ENCODE data around the gene LRIG3.
A peak's percentile ranks its signal among the peaks of the same experiment; 100 is the strongest.
"Not testable (repeated sequence)": the region's sequence is repeated elsewhere in the genome, so short reads cannot be mapped to it uniquely, and the experiment has no call there.

Gene LRIG3, protein sequence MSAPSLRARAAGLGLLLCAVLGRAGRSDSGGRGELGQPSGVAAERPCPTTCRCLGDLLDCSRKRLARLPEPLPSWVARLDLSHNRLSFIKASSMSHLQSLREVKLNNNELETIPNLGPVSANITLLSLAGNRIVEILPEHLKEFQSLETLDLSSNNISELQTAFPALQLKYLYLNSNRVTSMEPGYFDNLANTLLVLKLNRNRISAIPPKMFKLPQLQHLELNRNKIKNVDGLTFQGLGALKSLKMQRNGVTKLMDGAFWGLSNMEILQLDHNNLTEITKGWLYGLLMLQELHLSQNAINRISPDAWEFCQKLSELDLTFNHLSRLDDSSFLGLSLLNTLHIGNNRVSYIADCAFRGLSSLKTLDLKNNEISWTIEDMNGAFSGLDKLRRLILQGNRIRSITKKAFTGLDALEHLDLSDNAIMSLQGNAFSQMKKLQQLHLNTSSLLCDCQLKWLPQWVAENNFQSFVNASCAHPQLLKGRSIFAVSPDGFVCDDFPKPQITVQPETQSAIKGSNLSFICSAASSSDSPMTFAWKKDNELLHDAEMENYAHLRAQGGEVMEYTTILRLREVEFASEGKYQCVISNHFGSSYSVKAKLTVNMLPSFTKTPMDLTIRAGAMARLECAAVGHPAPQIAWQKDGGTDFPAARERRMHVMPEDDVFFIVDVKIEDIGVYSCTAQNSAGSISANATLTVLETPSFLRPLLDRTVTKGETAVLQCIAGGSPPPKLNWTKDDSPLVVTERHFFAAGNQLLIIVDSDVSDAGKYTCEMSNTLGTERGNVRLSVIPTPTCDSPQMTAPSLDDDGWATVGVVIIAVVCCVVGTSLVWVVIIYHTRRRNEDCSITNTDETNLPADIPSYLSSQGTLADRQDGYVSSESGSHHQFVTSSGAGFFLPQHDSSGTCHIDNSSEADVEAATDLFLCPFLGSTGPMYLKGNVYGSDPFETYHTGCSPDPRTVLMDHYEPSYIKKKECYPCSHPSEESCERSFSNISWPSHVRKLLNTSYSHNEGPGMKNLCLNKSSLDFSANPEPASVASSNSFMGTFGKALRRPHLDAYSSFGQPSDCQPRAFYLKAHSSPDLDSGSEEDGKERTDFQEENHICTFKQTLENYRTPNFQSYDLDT

DNA sequence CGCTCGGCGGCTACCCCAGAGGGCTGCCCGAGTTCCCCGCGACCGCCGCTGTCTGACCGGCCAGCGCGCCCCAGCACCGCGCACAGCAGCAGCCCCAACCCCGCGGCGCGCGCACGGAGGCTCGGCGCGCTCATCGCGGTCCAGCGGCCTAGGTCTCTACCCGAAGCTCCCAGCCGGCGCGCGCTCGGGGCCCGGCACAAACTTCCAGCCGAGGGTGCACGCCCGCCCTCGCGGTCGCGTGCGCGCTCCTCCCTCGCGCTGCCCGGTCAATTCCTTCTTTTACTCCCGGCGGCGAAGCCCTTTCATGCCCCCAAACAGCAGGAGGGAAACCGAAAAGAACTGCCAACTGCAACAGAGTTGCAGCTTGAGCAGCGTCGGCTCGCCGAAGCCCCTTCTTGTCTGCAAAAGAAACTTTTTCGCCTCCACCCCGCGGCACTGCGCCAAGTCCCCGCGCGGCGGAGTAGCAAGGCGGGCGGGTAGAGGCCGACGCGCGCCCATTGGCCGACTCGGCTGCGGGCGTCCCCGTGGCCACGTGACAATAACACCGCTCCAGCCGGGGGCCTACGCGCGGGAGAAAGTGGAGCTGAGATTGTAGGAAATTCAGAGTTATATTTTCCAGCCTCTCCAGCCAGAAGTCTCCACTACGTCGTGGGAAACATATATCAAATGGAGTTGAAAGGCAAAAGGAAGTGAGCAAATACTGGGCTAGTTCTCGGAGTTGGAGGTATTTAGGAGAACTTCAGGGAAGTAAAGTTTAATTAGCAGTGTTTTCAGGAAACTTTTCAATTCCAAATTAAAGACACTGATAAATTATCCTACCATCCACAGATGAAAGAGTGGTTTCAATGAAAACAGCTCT lies at the start of gene LRIG3:
Gene LRIG3 (minus strand): TSS at position 403 of the 859 bp plus-strand sequence. CDS start 269 bp downstream, at position 134.
- peak; percentile 54 to 87 for DNase-seq

DNA sequence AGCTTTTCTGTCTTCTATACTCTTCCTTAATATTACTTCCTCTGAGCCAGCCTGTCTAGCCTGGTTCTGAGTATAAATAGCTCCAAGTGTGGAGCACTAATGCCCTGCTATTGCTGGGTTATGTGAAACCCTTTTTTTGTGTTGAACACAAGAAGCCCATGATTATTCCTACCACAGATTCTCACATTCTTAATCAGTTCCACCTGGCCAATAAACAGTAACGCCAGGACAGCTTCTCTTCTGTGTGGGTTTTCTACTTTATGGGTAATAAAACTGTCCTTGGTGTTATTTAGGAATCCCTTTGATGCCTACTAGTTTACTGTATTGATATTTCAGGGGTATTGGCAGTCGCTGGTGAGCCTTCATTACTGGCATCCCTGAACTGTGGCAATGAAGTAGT lies 48.9 kb upstream of the LRIG3 start:
- DNase-seq, result no peak

DNA sequence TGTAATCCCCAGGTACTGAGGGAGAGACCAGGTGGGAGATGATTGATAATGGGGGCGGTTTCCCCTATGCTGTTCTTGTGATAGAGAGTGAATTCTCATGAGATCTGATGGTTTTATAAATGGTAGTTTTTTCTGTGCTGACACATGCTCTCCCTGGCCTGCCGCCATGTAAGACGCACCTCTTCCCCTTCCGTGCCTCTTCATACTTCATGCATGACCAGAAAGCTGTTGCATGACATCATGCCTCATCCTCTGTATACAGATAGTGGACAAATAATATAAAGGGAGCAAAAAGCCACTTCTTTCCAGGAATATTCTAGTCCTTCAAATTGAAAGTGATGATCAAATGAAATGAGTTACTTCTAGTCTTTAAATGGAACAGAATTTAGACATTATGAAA lies 47.3 kb upstream of the LRIG3 start:
- no peak for DNase-seq

- no peak for DNase-seq
Measured at GRCh38 chr12:58966939-58967338, 46.6 kb upstream of the LRIG3 start.

DNA sequence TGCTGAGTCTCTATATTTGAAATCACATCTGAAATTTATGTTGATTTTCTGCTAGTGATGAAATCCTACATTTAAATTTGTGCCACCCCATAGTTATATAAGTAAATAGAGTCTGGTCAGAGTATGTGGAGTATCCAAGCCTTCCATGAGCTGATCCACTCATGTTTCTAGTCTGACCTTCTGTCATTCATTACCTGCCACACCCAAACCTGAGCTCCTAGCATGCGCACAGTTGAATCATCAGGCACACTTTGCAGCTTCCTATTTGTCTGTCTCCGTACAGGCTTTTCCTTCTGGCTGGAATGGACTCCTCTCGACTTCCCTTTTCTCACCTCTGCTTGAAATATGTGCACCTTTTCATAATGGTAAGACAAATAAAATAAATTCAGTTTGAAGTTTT lies 45.3 kb upstream of the LRIG3 start:
- DNase-seq, result no peak

DNA sequence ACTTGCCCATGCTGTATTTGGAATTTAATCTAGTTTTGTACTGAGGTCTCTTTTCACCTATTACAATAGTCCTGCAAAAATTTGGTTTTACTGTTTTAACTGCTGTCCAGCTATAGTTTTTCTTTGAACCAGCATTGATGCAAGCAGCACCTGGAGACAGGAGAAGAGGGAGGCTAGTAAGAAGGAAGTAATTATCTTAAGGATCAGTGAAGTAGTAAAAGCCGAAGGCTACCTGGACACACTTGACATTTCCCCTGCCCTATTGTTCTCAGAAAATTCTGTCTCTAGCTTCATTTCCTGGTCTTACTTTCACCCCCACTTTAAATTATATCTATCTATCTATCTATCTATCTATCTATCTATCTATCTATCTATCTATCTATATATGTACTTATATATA lies 43.5 kb upstream of the LRIG3 start:
- DNase-seq, result no peak

GRCh38 chr12:58961906-58962305 lies 41.6 kb upstream of the LRIG3 start:
- no peak for DNase-seq

DNA sequence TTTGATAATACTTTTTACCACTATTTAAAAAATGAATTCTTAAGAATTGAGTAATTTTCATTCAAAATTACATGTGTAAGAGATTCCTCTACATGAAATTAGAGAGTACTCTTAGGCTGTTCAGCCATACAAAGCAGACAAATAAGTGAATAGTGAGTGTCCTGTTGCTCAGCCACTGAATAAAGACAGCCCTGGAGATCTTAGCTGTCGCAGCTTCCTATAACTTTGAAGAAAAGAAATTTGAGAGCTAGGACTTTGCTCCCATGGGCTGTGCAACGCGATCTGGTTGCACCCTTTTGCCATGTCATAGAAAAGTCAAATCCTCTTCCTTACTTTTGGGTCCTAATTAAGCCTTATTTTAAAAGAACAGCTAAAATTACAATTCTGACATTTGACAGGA lies 40.9 kb upstream of the LRIG3 start:
- no peak for DNase-seq

DNA sequence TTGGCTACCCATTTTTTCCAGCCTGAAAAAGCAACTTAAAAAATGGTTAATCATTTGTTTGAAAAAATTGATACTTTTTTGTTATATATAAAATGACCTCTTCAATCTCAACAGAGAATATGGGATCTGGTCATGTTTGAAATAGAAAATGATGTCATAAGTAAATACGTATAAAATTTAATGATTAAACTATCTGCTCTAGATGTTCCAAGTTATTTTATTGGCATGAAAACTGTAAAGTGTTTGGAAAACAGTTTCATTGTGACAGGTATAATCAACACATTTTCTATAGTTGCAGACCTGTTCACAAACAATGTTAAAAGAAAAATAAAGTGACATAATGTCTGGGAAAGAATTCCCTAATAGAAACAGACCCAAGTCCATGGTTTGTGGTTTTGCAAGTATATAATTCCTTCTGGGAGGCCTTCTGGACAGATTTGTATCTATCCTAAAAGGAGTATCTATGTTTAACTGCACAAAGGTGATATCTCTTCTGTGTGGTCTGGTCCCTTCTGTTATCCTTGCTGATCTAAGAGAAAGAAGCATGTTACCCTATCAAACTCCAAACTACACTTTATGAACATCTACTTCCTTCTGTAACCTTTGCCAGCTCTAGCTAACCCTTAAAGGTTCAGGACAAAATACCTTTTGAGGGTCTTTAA lies 39.5 kb upstream of the LRIG3 start:
- no peak for DNase-seq

GRCh38 chr12:58957298-58957697 lies 37.0 kb upstream of the LRIG3 start:
- no peak for DNase-seq

GRCh38 chr12:58955849-58956248 lies 35.5 kb upstream of the LRIG3 start:
- no peak for DNase-seq

DNA sequence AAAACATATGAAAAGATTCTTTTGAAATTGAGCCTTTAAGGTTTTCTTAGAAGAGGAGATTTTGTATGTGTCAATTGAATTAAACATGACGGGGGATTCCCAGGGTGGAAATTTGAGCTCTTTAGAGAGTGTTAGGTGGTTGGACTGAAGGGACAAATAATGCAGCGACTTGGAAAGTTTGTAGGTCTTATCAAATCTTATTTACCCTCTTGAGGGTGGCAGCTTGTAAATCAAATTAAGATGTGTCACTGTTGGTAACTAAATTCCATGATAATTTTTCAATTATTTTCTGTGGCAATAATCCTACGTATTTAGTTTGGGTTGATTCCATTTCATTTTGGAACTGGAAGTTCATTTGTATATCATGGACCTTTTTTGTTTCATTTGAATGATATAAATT lies 33.7 kb upstream of the LRIG3 start:
- DNase-seq, result no peak

GRCh38 chr12:58950739-58951100 lies 30.4 kb upstream of the LRIG3 start:
- no peak for DNase-seq

- DNase-seq, result not testable (repeated sequence)
Measured at GRCh38 chr12:58949954-58950738, 29.8 kb upstream of the LRIG3 start.

DNA sequence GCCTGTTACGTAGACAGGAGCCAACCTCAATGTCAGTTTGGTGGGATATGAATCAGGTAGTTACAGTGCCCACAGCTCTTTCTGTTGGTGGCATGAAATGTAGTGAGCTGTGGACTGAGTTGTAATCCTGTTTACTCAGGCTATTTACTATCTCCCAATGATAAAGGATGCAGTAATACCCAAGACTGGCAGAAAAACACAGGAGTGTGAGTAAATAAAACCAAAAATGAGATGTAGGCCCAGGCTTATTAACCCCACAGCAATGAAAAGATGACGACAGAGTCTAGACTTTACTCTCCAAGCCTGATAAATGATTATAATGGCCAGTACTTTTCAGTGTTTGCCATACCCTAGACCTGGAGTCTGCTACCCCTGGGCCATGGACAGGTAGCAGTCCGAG lies 22.8 kb upstream of the LRIG3 start:
- no peak for DNase-seq

DNA sequence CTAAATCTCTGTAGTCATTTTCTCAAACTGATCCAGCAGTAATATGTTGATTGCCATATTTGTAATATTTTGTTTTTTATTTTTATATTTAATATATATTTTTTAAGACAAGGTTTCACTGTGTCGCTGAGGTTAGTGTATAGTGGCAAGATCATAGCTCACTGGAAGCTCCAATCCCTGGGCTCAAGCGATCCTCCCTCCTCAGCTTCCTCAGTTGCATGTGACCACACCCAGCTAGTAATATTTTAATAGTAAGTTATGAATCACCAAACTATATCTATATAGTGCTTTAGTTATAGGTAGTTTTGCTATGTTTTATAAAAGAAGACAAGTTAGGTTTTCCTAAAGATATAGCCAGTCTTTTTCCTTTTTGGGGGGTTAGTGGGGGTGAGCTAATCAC lies 22.0 kb upstream of the LRIG3 start:
- no peak for DNase-seq

DNA sequence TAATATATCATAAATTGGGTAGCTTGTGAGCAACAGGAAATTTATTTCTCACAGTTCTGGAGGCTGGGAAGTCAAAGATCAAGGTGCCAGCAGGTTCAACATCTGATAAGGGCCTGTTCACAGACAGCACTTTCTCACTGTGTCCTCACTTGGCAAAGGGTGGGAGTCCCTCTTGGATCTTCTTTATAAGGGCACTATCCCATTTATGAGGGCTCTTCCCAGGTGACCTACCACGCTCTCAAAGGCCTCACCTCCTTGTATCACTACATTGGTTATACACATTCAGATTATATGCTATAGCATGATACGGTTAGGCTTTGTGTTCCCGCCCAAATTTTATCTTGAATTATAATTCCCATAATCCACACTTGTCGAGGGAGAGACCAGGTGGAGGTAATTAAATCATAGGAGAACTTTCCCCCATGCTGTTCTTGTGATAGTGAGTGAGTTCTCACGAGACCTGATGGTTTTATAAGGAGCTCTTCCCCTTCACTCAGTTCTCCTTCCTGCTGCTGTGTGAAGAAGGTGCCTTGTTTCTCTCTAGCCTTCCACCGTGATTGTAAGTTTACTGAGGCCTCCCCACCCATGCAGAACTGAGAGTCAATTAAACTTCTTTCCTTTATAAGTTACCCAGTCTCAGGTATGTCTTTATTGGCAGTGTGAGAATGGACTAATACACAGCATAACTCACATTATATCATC lies 19.2 kb upstream of the LRIG3 start:
- DNase-seq, result no peak

DNA sequence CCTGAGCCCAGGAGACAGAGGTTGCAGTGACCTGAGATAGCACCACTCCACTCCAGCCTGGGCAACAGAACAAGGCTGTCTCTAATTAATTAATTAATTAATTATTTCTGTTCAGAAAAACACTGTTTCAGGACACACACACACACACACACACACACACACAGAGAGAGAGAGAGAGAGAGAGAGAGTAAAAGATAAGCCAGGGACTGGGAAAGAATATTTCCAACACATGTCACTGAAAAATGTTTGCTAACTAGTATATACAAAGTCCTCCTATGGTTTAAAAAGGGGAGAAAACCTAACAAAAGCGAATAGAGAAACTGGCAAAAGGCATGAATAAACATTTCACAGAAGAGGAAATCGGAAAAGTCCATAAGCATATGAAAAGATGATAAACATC lies 18.1 kb upstream of the LRIG3 start:
- no peak for DNase-seq

DNA sequence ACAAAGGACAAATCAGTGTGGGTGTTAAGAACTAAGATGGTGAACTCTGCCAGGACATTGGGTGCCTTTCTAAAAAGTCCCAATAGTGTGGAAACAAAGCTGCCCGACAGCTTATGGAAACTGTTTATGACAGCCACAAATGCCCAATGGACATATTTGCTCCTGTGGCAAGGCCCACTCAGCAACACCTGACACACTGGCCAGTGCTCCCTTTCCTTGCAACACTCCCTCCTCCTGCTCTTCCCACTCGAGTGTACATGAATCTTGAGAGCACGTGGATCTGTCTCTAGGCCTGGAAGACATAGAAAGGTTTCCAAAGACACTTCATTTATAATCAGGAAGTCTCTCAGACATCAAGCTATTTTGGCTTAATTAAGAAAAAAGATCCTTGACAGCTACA lies 14.2 kb upstream of the LRIG3 start:
- no peak for DNase-seq

GRCh38 chr12:58932806-58933681 lies 12.7 kb upstream of the LRIG3 start:
- DNase-seq, result no peak
